ENCODE results near the gene TMEM161A.
"Not testable (repeated sequence)": the region's sequence is repeated elsewhere in the genome, so short reads cannot be mapped to it uniquely, and the experiment has no call there.

Gene TMEM161A

GRCh38 chr19:19106056-19106551 is 32.2 kb downstream of the TMEM161A start:
- DNase-seq, result no peak
- Mint-ChIP-seq H3K27me3 (no peaks in the 10 kb centered on the region), H3K4me3 (no peak overlapping the region), H3K27ac (no peak overlapping the region), H3K9me3 (no peaks in the 10 kb centered on the region), H3K4me1 (no peaks in the 10 kb centered on the region), H3K36me3 (no peaks in the 10 kb centered on the region)
- CTCF ChIA-PET, result interaction anchor here (1.3 kb wide), 1 partner anchor 10 kb away, joined by 3 read pairs; no protein-coding TSS in a partner anchor

GRCh38 chr19:19105365-19106055 is 32.8 kb downstream of the TMEM161A start:
- Mint-ChIP-seq H3K4me3 (no peak overlapping the region), H3K9me3 (no peaks in the 10 kb centered on the region), H3K36me3 (no peaks in the 10 kb centered on the region), H3K27ac (peak overlapping the region; percentile 12), H3K27me3 (no peaks in the 10 kb centered on the region), H3K4me1 (no peaks in the 10 kb centered on the region)
- CTCF ChIA-PET, result interaction anchor here (1.3 kb wide), 1 partner anchor 10 kb away, joined by 3 read pairs; no protein-coding TSS in a partner anchor
- DNase-seq, result no peak

GRCh38 chr19:19103167-19103566 is 35.1 kb downstream of the TMEM161A start:
- H3K4me3 Mint-ChIP-seq, result no peak overlapping the region
- H3K4me1 Mint-ChIP-seq, result no peaks in the 10 kb centered on the region
- H3K9me3 Mint-ChIP-seq, result no peaks in the 10 kb centered on the region
- peaks cover 2% of the 10 kb centered on the region for H3K36me3 Mint-ChIP-seq
- no peak for DNase-seq
- CTCF ChIA-PET, result no interaction called here
- H3K27ac Mint-ChIP-seq, result no peak overlapping the region
- H3K27me3 Mint-ChIP-seq, result no peaks in the 10 kb centered on the region

- DNase-seq, H3K4me3 Mint-ChIP-seq, H3K27ac Mint-ChIP-seq, H3K9me3 Mint-ChIP-seq, CTCF ChIA-PET, H3K27me3 Mint-ChIP-seq, H3K36me3 Mint-ChIP-seq, H3K4me1 Mint-ChIP-seq: not testable (repeated sequence)
These were observed 35.7 kb downstream of the TMEM161A start for GRCh38 chr19:19102566-19102965.

- no peaks in the 10 kb centered on the region for H3K27me3 Mint-ChIP-seq
- no peak overlapping the region for H3K27ac Mint-ChIP-seq
- H3K4me3 Mint-ChIP-seq, result no peak overlapping the region
- peaks cover 8% of the 10 kb centered on the region for H3K36me3 Mint-ChIP-seq
- no peak for DNase-seq
- no peaks in the 10 kb centered on the region for H3K4me1 Mint-ChIP-seq
- no peaks in the 10 kb centered on the region for H3K9me3 Mint-ChIP-seq
- CTCF ChIA-PET, result no interaction called here
These were observed 36.7 kb downstream of the TMEM161A start for GRCh38 chr19:19101540-19101939.

GRCh38 chr19:19098703-19099632 is 39.3 kb downstream of the TMEM161A start:
- DNase-seq, result no peak
- no peak overlapping the region for H3K4me3 Mint-ChIP-seq
- peaks cover 8% of the 10 kb centered on the region for H3K36me3 Mint-ChIP-seq
- no peaks in the 10 kb centered on the region for H3K9me3 Mint-ChIP-seq
- H3K27ac Mint-ChIP-seq, result peak overlapping the region; percentile 49
- CTCF ChIA-PET, result interaction anchor here (0.6 kb wide), 1 partner anchor 10 kb away, joined by 3 read pairs; no protein-coding TSS in a partner anchor
- no peaks in the 10 kb centered on the region for H3K27me3 Mint-ChIP-seq
- no peaks in the 10 kb centered on the region for H3K4me1 Mint-ChIP-seq

- Mint-ChIP-seq H3K4me1 (no peaks in the 10 kb centered on the region), H3K27ac (no peak overlapping the region), H3K9me3 (no peaks in the 10 kb centered on the region), H3K4me3 (no peak overlapping the region), H3K27me3 (no peaks in the 10 kb centered on the region), H3K36me3 (peaks cover 8% of the 10 kb centered on the region)
- CTCF ChIA-PET, result interaction anchor here (0.6 kb wide), 1 partner anchor 11 kb away, joined by 3 read pairs; no protein-coding TSS in a partner anchor
- no peak for DNase-seq
These were observed 40.1 kb downstream of the TMEM161A start for GRCh38 chr19:19098084-19098702.

GRCh38 chr19:19096641-19097627 is 41.3 kb downstream of the TMEM161A start:
- H3K4me1 Mint-ChIP-seq, result no peaks in the 10 kb centered on the region
- no peaks in the 10 kb centered on the region for H3K9me3 Mint-ChIP-seq
- H3K27ac Mint-ChIP-seq, result no peak overlapping the region
- DNase-seq, result no peak
- H3K4me3 Mint-ChIP-seq, result no peak overlapping the region
- H3K36me3 Mint-ChIP-seq, result peaks cover 8% of the 10 kb centered on the region
- CTCF ChIA-PET, result no interaction called here
- H3K27me3 Mint-ChIP-seq, result no peaks in the 10 kb centered on the region

- no peak for DNase-seq
- Mint-ChIP-seq H3K27ac (no peak overlapping the region), H3K4me1 (no peaks in the 10 kb centered on the region), H3K9me3 (no peaks in the 10 kb centered on the region), H3K4me3 (no peak overlapping the region), H3K27me3 (no peaks in the 10 kb centered on the region), H3K36me3 (peaks cover 8% of the 10 kb centered on the region)
- CTCF ChIA-PET, result interaction anchor here (1.1 kb wide), 1 partner anchor 79 kb away, joined by 6 read pairs; no protein-coding TSS in a partner anchor
These were observed 42.6 kb downstream of the TMEM161A start for GRCh38 chr19:19095691-19096090.

- CTCF ChIA-PET, result interaction anchor here (0.9 to 1.1 kb wide), 2 partner anchors 17 to 80 kb away, joined by 4 to 6 read pairs; no protein-coding TSS in a partner anchor
These were observed 43.8 kb downstream of the TMEM161A start for GRCh38 chr19:19094513-19094912.

GRCh38 chr19:19087676-19088075 is 50.6 kb downstream of the TMEM161A start:
- Mint-ChIP-seq H3K27ac (no peak overlapping the region), H3K9me3 (no peaks in the 10 kb centered on the region), H3K4me3 (no peak overlapping the region), H3K27me3 (no peaks in the 10 kb centered on the region), H3K36me3 (peaks cover 2% of the 10 kb centered on the region), H3K4me1 (no peaks in the 10 kb centered on the region)
- DNase-seq, result no peak
- CTCF ChIA-PET, result no interaction called here

More at GRCh38 chr19:19094513-19094912, 43.8 kb downstream of the TMEM161A start:
- Mint-ChIP-seq H3K27ac (no peak overlapping the region), H3K9me3 (no peaks in the 10 kb centered on the region), H3K36me3 (peaks cover 6% of the 10 kb centered on the region), H3K4me1 (no peaks in the 10 kb centered on the region), H3K27me3 (no peaks in the 10 kb centered on the region), H3K4me3 (no peak overlapping the region)
- no peak for DNase-seq

- Mint-ChIP-seq H3K4me1 (no peaks in the 10 kb centered on the region), H3K4me3 (no peak overlapping the region), H3K36me3 (peaks cover 7% of the 10 kb centered on the region), H3K27me3 (no peaks in the 10 kb centered on the region), H3K9me3 (no peaks in the 10 kb centered on the region), H3K27ac (no peak overlapping the region)
- no peak for DNase-seq
- CTCF ChIA-PET, result no interaction called here
These were observed 54.7 kb downstream of the TMEM161A start for GRCh38 chr19:19083413-19084178.
